ENCODE measurements around the gene C2CD2. TPM values are rescaled to one million over a fixed set of nuclear protein-coding genes. Genes with fewer than 3 reads are reported as not detected.
"Not testable (repeated sequence)": the region's sequence is repeated elsewhere in the genome, so short reads cannot be mapped to it uniquely, and the experiment has no call there.

C2CD2 gene
- total RNA-seq, 4 donors from 2014 or later: 35.9 to 43.8 (median 38.9) TPM

- TF ChIP-seq EP300 (IDR thresholded peaks at IDR 0.05) (no peak), POLR2A (IDR thresholded peaks at IDR 0.05) (no peak), POLR2AphosphoS5 (IDR thresholded peaks at IDR 0.05) (no peak)
- TF ChIP-seq, protein P1, sequence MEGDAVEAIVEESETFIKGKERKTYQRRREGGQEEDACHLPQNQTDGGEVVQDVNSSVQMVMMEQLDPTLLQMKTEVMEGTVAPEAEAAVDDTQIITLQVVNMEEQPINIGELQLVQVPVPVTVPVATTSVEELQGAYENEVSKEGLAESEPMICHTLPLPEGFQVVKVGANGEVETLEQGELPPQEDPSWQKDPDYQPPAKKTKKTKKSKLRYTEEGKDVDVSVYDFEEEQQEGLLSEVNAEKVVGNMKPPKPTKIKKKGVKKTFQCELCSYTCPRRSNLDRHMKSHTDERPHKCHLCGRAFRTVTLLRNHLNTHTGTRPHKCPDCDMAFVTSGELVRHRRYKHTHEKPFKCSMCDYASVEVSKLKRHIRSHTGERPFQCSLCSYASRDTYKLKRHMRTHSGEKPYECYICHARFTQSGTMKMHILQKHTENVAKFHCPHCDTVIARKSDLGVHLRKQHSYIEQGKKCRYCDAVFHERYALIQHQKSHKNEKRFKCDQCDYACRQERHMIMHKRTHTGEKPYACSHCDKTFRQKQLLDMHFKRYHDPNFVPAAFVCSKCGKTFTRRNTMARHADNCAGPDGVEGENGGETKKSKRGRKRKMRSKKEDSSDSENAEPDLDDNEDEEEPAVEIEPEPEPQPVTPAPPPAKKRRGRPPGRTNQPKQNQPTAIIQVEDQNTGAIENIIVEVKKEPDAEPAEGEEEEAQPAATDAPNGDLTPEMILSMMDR (IDR thresholded peaks at IDR 0.05): no peak
- Histone ChIP-seq H3K36me3 (peaks cover 39% of the 10 kb centered on the region), H3K9me3 (peaks cover 5% of the 10 kb centered on the region), H3K27me3 (no peaks in the 10 kb centered on the region), H3K4me3 (no peak overlapping the region), H3K27ac (no peak overlapping the region), H3K4me1 (peaks cover 12% of the 10 kb centered on the region)
- no peak for DNase-seq (ENCODE audit: low spot score in 2 of 2)
- 95% methylated on average over 1 of the region's 1 CpG for WGBS
Measured at GRCh38 chr21:41997657-41998056, 43.8 kb upstream of the C2CD2 start.

DNA sequence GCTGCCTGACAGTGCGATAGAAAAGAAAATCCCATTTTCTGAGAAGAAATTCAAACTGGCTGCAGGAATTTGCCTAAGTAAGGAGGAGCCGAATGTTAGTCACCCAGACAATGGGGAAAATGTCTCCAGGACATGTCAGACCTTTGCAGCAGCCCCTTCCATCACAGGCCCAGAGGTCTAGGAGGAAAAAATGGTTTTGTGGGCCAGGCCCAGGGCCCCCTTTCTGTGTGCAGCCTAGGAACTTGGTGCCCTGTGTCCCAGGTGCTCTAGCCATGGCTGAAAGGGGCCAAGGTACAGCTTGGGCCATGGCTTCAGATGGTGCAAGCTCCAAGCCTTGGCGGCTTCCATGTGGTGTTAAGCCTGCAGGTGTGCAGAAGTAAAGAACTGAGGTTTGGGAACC is 41.8 kb upstream of the C2CD2 start:
- 97% methylated on average over 3 of the region's 3 CpGs for WGBS
- H3K4me3 ChIP-seq: no peak overlapping the region
- peaks cover 58% of the 10 kb centered on the region for H3K36me3 ChIP-seq
- TF ChIP-seq, protein P1 (IDR thresholded peaks at IDR 0.05): no peak
- TF ChIP-seq POLR2AphosphoS5 (IDR thresholded peaks at IDR 0.05): no peak
- TF ChIP-seq POLR2A (IDR thresholded peaks at IDR 0.05): no peak
- no peak for TF ChIP-seq EP300 (IDR thresholded peaks at IDR 0.05)
- H3K9me3 ChIP-seq: peaks cover 5% of the 10 kb centered on the region
- DNase-seq (ENCODE audit: low spot score in 2 of 2): no peak
- H3K4me1 ChIP-seq: no peaks in the 10 kb centered on the region
- no peak overlapping the region for H3K27ac ChIP-seq
- H3K27me3 ChIP-seq: no peaks in the 10 kb centered on the region

- not testable (repeated sequence) for DNase-seq (ENCODE audit: low spot score in 2 of 2); H3K9me3 ChIP-seq; H3K27me3 ChIP-seq; H3K4me3 ChIP-seq; H3K4me1 ChIP-seq; H3K27ac ChIP-seq
- peaks cover 51% of the 10 kb centered on the region for H3K36me3 ChIP-seq
- WGBS: 83% methylated on average over 5 of the region's 5 CpGs
Measured at GRCh38 chr21:41994613-41995012, 40.8 kb upstream of the C2CD2 start.

DNA sequence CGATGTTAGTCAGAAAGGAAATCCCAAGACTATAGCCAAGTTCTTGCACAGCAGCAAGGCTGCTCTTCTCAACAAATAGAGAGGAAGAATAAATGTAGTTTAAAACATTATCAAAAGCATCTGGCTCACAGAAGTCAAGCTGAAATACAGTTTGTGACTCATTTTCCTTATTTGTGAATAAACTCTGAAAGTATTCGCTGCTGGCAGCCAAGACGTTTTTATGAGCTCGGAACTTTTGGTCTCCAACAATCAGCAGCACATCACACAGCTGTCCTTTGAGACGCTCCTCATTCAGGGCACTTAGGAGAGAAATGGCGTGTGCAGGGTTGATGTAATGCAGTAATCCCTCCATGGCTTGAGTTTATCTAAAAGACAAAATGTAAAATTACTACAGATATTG is 39.9 kb upstream of the C2CD2 start:
- H3K4me1 ChIP-seq: no peaks in the 10 kb centered on the region
- peaks cover 5% of the 10 kb centered on the region for H3K9me3 ChIP-seq
- WGBS: 51% methylated on average over 6 of the region's 6 CpGs
- H3K36me3 ChIP-seq: peaks cover 51% of the 10 kb centered on the region
- H3K4me3 ChIP-seq: no peak overlapping the region
- no peaks in the 10 kb centered on the region for H3K27me3 ChIP-seq
- H3K27ac ChIP-seq: no peak overlapping the region
- DNase-seq (ENCODE audit: low spot score in 2 of 2): no peak
- TF ChIP-seq EP300 (IDR thresholded peaks at IDR 0.05) (no peak), POLR2A (IDR thresholded peaks at IDR 0.05) (no peak), POLR2AphosphoS5 (IDR thresholded peaks at IDR 0.05) (no peak)
- TF ChIP-seq, protein P1 (IDR thresholded peaks at IDR 0.05): no peak

DNA sequence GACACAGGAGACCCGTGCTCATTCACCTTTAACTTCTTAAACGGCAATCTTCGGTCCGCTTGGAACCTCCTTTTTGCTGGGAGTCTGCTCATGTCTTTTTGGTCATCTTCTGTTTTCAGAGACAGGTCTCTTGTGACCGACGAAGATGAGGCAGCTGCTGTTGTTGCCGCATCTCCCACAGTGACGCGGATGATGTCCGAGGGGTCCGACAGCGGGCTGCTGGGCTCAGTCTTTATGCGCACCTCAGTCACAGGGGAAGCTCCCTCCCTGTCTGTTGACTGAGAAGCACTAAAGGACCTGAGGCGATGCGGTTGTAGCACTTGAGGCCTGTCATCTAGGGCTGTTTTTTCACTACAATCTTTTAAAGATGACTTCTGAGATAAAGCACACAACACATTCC is 38.8 kb upstream of the C2CD2 start:
- Histone ChIP-seq H3K4me3 (no peak overlapping the region), H3K27me3 (no peaks in the 10 kb centered on the region), H3K4me1 (no peaks in the 10 kb centered on the region), H3K36me3 (peaks cover 51% of the 10 kb centered on the region), H3K27ac (no peak overlapping the region), H3K9me3 (peaks cover 5% of the 10 kb centered on the region)
- TF ChIP-seq POLR2A (IDR thresholded peaks at IDR 0.05) (no peak), POLR2AphosphoS5 (IDR thresholded peaks at IDR 0.05) (no peak), EP300 (IDR thresholded peaks at IDR 0.05) (no peak)
- TF ChIP-seq, protein P1 (IDR thresholded peaks at IDR 0.05): no peak
- no peak for DNase-seq (ENCODE audit: low spot score in 2 of 2)
- WGBS: 99% methylated on average over 15 of the region's 15 CpGs

DNA sequence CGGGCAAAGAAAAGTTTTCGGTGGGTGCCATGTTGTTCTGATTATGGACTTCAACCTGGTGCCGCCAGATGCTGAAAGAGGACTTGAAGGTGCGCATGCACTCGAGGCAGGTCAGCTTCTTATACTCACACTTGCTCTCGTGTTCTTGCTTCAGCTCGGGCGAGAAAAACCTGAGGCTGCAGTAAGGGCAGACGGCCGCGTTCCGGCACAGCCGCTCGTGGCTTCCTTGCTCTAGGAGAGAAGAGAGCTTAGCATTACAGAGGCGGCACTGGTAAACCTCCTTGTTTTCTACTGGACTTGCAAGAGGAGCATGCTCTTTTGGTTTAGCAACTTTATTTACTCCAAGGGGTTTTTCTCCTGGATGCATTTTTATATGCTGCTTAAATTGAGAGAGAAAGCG is 37.8 kb upstream of the C2CD2 start:
- TF ChIP-seq, protein P1 (IDR thresholded peaks at IDR 0.05): no peak
- TF ChIP-seq POLR2A (IDR thresholded peaks at IDR 0.05) (no peak), POLR2AphosphoS5 (IDR thresholded peaks at IDR 0.05) (no peak), EP300 (IDR thresholded peaks at IDR 0.05) (no peak)
- WGBS: 93% methylated on average over 16 of the region's 16 CpGs
- no peak for DNase-seq (ENCODE audit: low spot score in 2 of 2)
- no peaks in the 10 kb centered on the region for H3K27me3 ChIP-seq
- H3K4me3 ChIP-seq: no peak overlapping the region
- H3K27ac ChIP-seq: no peak overlapping the region
- no peaks in the 10 kb centered on the region for H3K4me1 ChIP-seq
- H3K36me3 ChIP-seq: peaks cover 46% of the 10 kb centered on the region
- peaks cover 5% of the 10 kb centered on the region for H3K9me3 ChIP-seq

Data from suprapubic skin (tissue), 4 donors.